Brain microvascular endothelial cell (primary cell): ENCODE data around the gene OR56B1.

Experiments
- DNase-seq: peaks from one replicate; pipeline ENCODE4 v3.0.0-alpha.2; 2020
- H3K27ac ChIP-seq: fragments of 250-450 bp; sonication (Bioruptor Pico); 2 replicates; pipeline ENCODE4 v1.5.1; 2020; ENCODE audit warnings: mild to moderate bottlenecking, moderate library complexity
- H3K27me3 ChIP-seq: fragments of 250-450 bp; sonication (Bioruptor Pico); replicated peaks from 2 replicates; pipeline ENCODE4 v1.5.1; 2020; ENCODE audit warnings: mild to moderate bottlenecking
- H3K36me3 ChIP-seq: fragments of 250-450 bp; sonication (Bioruptor Pico); replicated peaks from 2 replicates; pipeline ENCODE4 v1.5.1; 2020; ENCODE audit warnings: mild to moderate bottlenecking
- H3K4me3 ChIP-seq: 2 replicates; pipeline ENCODE4 v1.5.1; 2011; ENCODE audit warnings: low read depth, mild to moderate bottlenecking, control low read depth, low read length, moderate library complexity
- CTCF ChIP-seq: IDR thresholded peaks from 2 replicates; pipeline ENCODE4 v1.5.1; 2011; ENCODE audit warnings: low read depth, mild to moderate bottlenecking, moderate library complexity, low read length, control low read depth, inconsistent platforms; ENCODE audit errors: missing control alignments
- in situ Hi-C: cut with HindIII; loops from 2 replicates; pipeline ENCODE4 v1.10.0; 2017; ENCODE audit warnings: low sequenced_read_pairs, low pct_ligation_motif_present

OR56B1 gene

DNA sequence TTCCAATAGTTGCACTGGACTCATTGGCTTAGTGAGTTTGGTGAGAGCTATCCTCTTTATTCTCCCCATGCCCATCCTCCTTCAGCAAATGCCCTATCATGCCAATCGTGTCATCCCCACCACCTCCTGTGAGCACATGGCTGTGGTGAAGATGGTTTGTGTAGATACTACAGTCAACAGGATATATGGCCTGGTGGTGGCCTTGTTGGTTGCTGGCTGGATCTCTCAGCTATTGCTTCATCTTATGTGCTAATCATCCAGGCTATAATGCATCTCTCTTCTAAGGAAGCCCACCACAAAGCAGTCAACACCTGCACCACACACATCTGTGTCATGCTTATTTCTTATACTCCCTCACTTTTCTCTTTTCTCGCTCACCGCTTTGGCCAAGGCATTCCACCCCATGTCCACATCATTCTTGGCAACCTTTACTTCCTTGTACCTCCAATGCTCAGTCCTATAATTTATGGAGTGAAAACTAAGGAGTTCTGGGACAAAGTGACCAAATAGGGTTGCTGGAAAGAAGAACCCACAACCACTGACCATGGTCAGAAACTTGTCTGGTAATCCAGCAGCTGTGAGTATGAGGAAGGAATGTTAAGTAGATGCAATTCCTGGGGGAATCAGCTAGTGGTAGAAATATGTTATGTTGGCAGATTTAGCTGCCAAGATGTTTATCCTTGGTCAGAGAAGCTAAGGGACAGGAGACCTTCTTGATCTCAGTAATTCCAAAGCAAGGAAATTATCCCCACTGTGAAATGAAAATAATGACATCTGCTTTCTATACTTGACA, 16.3 kb upstream of the OR56B1 start:
- no peak overlapping the region for H3K4me3 ChIP-seq
- H3K27ac ChIP-seq, result no peak overlapping the region
- H3K27me3 ChIP-seq, result no peaks in the 10 kb centered on the region
- in situ Hi-C loops, result no loop called here
- TF ChIP-seq CTCF, result no peak
- no peaks in the 10 kb centered on the region for H3K36me3 ChIP-seq
- DNase-seq, result no peak

DNA sequence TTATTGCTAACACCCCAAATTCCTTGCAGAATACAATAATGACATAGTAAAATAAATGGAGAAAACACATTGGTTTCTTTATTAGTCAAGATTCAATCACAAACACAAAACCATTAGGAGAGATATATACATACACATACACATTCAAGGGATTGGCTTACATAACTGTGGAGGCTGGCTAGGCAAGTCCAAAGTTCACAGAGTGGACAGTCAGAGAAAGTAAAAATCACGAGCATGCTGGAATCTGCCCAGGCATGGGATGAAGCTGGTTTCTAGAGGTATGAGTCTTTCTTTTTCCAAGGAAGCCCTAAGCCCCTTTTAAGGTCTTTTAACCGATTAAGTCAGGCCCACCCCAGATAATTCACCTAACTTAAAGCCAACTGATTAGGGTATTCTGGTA, 13.6 kb upstream of the OR56B1 start:
- no peaks in the 10 kb centered on the region for H3K27me3 ChIP-seq
- DNase-seq, result no peak
- no peak overlapping the region for H3K27ac ChIP-seq
- in situ Hi-C loops, result no loop called here
- no peak overlapping the region for H3K4me3 ChIP-seq
- TF ChIP-seq CTCF, result no peak
- H3K36me3 ChIP-seq, result no peaks in the 10 kb centered on the region

GRCh38 chr11:5726351-5726750, 9.9 kb upstream of the OR56B1 start:
- no peak for DNase-seq
- TF ChIP-seq CTCF, result no peak
- Histone ChIP-seq H3K4me3 (no peak overlapping the region), H3K36me3 (no peaks in the 10 kb centered on the region), H3K27me3 (no peaks in the 10 kb centered on the region), H3K27ac (no peak overlapping the region)
- in situ Hi-C loops, result no loop called here

DNA sequence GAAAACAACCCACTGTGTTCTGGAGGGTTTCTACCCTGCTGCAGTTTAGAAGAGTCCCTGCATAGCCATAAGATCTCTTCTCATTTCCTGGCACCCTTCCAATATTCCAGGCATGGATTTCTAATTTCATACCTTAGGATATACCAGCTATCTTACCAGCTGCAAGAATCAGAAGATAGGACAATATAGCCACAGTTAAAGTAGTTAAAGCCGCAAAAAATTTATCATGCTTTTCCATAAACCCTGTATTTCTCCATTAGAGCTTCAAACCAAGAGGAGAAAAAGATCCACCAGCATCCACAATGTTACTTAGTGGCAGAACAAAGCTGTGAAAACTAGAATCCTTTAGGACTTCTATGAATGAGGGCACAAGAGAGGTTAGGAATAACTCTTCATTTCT, 8.6 kb upstream of the OR56B1 start:
- Histone ChIP-seq H3K4me3 (no peak overlapping the region), H3K27me3 (no peaks in the 10 kb centered on the region), H3K36me3 (no peaks in the 10 kb centered on the region), H3K27ac (no peak overlapping the region)
- in situ Hi-C loops, result no loop called here
- no peak for DNase-seq
- TF ChIP-seq CTCF, result no peak

GRCh38 chr11:5737091-5737490, 843 bp downstream of the OR56B1 start:
- H3K4me3 ChIP-seq, result no peak overlapping the region
- no peak for TF ChIP-seq CTCF
- peak overlapping the region; percentile 69 for H3K27ac ChIP-seq
- no peaks in the 10 kb centered on the region for H3K27me3 ChIP-seq
- H3K36me3 ChIP-seq, result no peaks in the 10 kb centered on the region
- in situ Hi-C loops, result no loop called here
- peak; percentile 69 for DNase-seq

DNA sequence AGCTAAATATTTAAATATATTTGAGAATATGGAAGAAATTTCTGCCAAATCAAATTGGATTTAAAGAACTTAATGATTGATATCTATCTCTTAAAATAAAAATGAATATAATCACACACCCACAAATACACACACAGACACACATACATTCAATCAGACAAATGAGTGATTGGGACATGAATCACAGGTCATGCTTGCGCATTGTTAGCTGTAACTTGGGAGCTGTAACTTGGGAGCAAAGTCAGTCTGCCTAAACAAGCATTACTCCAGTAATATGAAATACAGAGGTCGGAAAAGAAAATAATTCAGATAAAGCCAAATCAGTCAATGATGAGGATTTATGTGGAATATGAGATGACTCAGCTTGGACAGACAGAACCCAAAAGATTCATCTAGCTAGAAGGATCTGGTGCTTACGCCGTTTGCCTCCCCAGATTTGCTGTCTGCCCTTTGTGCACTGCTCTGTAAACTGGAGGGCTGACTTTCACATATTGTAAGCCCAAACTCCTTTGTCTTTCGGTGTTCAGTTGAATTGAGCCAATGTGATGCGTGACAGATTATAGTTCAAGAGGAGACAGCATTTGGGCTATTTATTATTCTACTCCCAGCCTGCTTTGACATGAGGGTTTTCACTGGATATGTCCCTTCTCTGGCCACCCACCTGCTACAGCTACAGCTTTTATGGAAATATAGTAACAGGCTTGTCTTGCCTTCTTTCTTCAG, 1.6 kb downstream of the OR56B1 start:
- peak; percentile 64 for DNase-seq
- peak overlapping the region; percentile 69 for H3K27ac ChIP-seq
- H3K36me3 ChIP-seq, result no peaks in the 10 kb centered on the region
- TF ChIP-seq CTCF, result no peak
- H3K27me3 ChIP-seq, result no peaks in the 10 kb centered on the region
- in situ Hi-C loops, result no loop called here
- no peak overlapping the region for H3K4me3 ChIP-seq
